Psoas muscle (tissue), 8 donors: ENCODE data around the gene MTHFSD. TPM values are rescaled to one million over a fixed set of nuclear protein-coding genes. Genes with fewer than 3 reads are reported as not detected.

Experiments
- ATAC-seq, 4 donors: fragments of 200-7000 bp; cut with Tn5 transposase; one replicate each; pipeline ENCODE4 v1.9.1; 2020; ENCODE audit warnings: moderate library complexity in 3 of 4, mild to moderate bottlenecking in 2 of 4
- DNase-seq, 2 donors: peaks; one replicate each; pipeline ENCODE4 v3.0.0-alpha.2; 2020
- H3K27ac ChIP-seq: fragments of 200-600 bp; one replicate; pipeline ENCODE4 v1.8.0; 2022
- H3K27me3 ChIP-seq, 3 donors: fragments of 200-600 bp in 1 of 3; one replicate each; pipeline versions ENCODE4 v1.6.1 to v1.8.0; 2013 to 2022; ENCODE audit warnings: low read length in 2 of 3, mild to moderate bottlenecking in 2 of 3, moderate library complexity in 1 of 3; ENCODE audit not compliant: insufficient read depth in 3 of 3
- H3K36me3 ChIP-seq, 2 donors: fragments of 200-600 bp in 1 of 2; one replicate each; pipeline versions ENCODE4 v1.6.1 to v1.8.0; 2013 to 2022; ENCODE audit warnings: low read depth in 1 of 2, mild to moderate bottlenecking in 1 of 2, moderate library complexity in 1 of 2; ENCODE audit not compliant: insufficient read depth in 1 of 2
- H3K4me1 ChIP-seq: fragments of 200-600 bp; one replicate; pipeline ENCODE4 v1.8.0; 2022
- H3K4me3 ChIP-seq: fragments of 200-600 bp; one replicate; pipeline ENCODE4 v1.8.0; 2022; ENCODE audit warnings: mild to moderate bottlenecking
- H3K9me3 ChIP-seq: fragments of 200-600 bp; one replicate; pipeline ENCODE4 v1.8.0; 2022
- WGBS, 3 donors: extraction: QIAGEN DNeasy Blood & Tissue Kit; methylation state at CpG; one replicate each; pipeline versions ENCODE4 v1.1.6 to v1.1.7; 2013; 5-methylcytosine and 5-hydroxymethylcytosine counted together
- intact Hi-C, 2 donors: fragments of 100-400 bp; cut with DNase I; formaldehyde crosslinking; loops; one replicate each; pipeline versions ENCODE4 v1.11.0 to v1.14.2; 2022
- polyA plus RNA-seq, 3 donors: library from polyadenylated mRNA; stranded (reverse); fragments of 200-250 nt; gene quantifications; one replicate each; pipeline ENCODE4 v1.2.3, GENCODE V29; 2013
- total RNA-seq, 4 donors: library from RNA; stranded (reverse); fragmentation: NEBNext Ultra II Directional in 2 of 4; extraction: Animal tissue kit (Norgen Biotek cat#: 25700) in 2 of 4; gene quantifications; one replicate each; pipeline versions ENCODE4 v1.2.1 to v1.2.4, GENCODE V29; 2021 to 2023
- TF ChIP-seq, protein P1 (sequence below): fragments of 200-600 bp; IDR thresholded peaks from one replicate; pipeline ENCODE4 v1.8.0; 2022; ENCODE audit warnings: antibody characterized with exemption
- donor health status: healthy with polysubstance abuse.
- donor health status: DM: no; HTN: no; CAD: no; lungs with moderate emphysema.
- donor health status: Bipolar disorder and iron deficiency.
- donor health status: healthy.
- donor health status: DM: yes; HTN: yes; CAD: no.
- donor health status: DM: no; HTN: no; CAD: no.
- donor health status: DM: no; HTN: no; CAD: no.
- donor health status: DM: yes; HTN: yes; CAD: no.

Gene MTHFSD
- total and polyA plus RNA-seq, 7 donors, result 4.3 to 16.0 (median 8.1) TPM

DNA sequence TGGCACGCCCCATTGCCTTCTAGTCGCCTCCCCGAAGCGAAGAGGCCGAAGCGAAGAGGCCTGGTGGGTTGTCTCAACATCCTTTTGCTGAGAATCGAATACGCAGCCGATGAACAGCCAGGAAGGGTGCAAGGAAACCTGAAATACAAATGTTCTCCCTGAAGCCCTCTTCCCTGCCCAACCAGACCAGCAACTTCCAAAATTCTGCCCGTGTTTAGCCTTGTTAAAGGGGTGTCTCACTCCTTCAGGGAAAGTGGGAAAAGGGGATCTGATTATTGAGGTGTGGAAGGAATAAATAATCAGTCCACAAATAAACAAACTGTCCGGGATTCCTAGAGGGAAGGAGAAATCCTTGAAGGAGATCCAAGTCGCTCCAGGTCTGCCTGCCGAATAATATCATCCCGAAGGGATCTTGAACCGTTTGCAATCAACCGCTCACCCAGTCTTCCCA lies 10.2 kb upstream of the MTHFSD start:
- Histone ChIP-seq H3K9me3 (no peaks in the 10 kb centered on the region), H3K4me1 (peaks cover 5% of the 10 kb centered on the region), H3K36me3 (no peaks in the 10 kb centered on the region), H3K4me3 (no peak overlapping the region), H3K27me3 (peaks cover 3 to 81% (median 34%) of the 10 kb centered on the region in 3 donors), H3K27ac (no peak overlapping the region)
- DNase-seq (no peak), ATAC-seq (no peak)
- 29 to 36% (median 31%) methylated on average over 16 of the region's 16 CpGs for WGBS, 3 donors
- intact Hi-C loops, result no loop called here
- TF ChIP-seq, protein P1, sequence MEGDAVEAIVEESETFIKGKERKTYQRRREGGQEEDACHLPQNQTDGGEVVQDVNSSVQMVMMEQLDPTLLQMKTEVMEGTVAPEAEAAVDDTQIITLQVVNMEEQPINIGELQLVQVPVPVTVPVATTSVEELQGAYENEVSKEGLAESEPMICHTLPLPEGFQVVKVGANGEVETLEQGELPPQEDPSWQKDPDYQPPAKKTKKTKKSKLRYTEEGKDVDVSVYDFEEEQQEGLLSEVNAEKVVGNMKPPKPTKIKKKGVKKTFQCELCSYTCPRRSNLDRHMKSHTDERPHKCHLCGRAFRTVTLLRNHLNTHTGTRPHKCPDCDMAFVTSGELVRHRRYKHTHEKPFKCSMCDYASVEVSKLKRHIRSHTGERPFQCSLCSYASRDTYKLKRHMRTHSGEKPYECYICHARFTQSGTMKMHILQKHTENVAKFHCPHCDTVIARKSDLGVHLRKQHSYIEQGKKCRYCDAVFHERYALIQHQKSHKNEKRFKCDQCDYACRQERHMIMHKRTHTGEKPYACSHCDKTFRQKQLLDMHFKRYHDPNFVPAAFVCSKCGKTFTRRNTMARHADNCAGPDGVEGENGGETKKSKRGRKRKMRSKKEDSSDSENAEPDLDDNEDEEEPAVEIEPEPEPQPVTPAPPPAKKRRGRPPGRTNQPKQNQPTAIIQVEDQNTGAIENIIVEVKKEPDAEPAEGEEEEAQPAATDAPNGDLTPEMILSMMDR, result no peak

DNA sequence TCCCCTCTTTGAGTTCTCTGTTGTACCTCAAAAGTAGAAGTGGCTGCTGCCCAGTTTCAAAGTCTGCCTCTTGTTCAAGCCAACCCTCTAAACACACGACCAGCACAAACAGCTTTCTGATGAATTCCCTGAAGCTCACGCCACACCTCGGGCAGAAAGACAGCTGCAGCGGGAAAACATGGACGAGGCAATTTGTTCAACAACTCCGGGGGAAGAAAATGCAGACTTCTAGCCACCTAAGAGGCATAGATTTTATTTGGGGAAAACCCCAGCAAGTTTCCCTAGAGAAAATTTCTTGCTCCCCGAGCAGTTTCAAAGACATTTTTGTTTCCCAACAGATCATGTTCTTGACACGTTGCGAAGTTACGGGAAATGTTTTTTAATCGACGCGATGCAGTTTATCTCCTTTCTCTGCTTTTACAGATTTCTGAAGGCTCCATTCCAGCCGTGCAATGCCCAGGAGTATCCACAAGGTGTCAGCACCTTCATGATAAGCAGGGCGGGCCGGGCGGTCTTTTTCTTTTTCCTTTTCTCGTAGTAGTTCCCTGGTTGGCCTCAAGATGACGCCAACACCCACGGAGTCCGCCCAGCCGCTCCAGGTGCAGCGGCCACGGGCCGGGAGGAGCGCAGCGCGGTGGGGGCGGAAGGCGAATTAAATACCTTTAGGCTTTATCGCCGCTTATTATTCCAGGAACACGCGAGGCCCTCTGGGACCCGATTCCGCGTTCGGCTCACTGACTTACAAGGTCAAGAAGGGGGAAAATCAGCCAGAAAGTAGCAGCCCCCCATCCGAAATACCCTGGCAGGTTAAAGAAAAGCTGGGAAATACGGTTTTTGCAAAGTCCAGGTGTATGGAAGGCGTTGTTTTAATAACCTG lies 8.7 kb upstream of the MTHFSD start:
- intact Hi-C loops, result loop anchor here (1.0 to 5.0 kb wide), 5 partner anchors 496 to 715 kb away; no protein-coding TSS in a partner anchor
- H3K27ac ChIP-seq, result no peak overlapping the region
- H3K4me1 ChIP-seq, result peaks cover 5% of the 10 kb centered on the region
- H3K36me3 ChIP-seq, result no peaks in the 10 kb centered on the region
- DNase-seq, result peak; percentile 82 to 88
- TF ChIP-seq, protein P1, result peak; percentile 100
- H3K4me3 ChIP-seq, result peak overlapping the region; percentile 20
- 1% methylated on average over 41 of the region's 41 CpGs for WGBS, 3 donors
- peaks cover 3 to 74% (median 32%) of the 10 kb centered on the region in 3 donors for H3K27me3 ChIP-seq
- H3K9me3 ChIP-seq, result no peaks in the 10 kb centered on the region
- ATAC-seq, result peak; percentile 94 to 99 (median 96)

DNA sequence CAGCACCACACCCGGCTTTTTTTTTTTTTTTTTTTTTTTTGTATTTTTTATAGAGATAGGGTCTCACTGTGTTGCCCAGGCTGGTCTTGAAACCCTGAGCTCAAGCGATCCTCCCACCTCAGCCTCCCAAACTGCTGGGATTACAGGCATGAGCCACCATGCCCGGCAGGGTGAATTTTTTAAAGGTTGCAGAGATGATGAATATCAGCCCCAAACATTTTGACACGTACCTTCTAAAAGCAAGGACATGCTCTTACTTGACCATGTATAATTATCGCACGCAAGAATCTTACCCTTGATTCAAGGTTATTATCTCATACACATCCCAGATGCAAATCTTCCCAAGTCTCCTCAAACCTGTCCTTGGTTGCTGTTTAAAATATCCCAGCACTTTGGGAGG lies 7.3 kb upstream of the MTHFSD start:
- Histone ChIP-seq H3K9me3 (no peaks in the 10 kb centered on the region), H3K27ac (no peak overlapping the region), H3K27me3 (peaks cover 3 to 64% (median 25%) of the 10 kb centered on the region in 3 donors), H3K4me1 (peaks cover 5% of the 10 kb centered on the region), H3K36me3 (no peaks in the 10 kb centered on the region), H3K4me3 (no peak overlapping the region)
- DNase-seq (no peak), ATAC-seq (no peak)
- 78 to 88% (median 81%) methylated on average over 6 of the region's 6 CpGs for WGBS, 3 donors
- TF ChIP-seq, protein P1, result no peak
- intact Hi-C loops, result loop anchor here (2.0 to 5.0 kb wide), 3 partner anchors 500 to 716 kb away; no protein-coding TSS in a partner anchor

DNA sequence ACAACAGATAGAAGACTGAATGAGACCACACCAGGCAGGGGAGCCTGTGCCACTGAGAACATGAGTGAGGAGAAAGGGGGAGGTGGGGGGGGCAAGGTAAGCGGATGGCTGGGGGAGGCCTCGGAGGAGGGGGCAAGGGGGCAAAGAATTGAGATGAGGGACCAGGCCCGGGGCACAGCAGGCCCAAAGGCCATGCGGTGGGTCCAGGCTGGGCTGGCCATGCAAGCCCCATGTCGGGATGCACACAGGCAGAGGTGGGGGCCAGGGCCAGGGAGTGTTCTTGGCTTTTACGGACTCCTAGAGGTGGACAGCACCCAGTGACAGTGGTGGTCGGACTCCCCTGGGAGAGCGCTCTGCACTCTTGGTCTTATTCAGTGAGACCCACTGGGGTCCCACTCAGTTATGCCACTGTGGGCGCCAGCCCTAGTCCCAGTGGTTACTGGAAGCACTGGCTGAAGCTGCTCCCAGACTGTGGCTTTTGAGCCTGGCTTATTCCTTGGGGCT lies 4.8 kb upstream of the MTHFSD start:
- DNase-seq, result no peak
- no peaks in the 10 kb centered on the region for H3K9me3 ChIP-seq
- WGBS, 3 donors, result 78 to 94% (median 84%) methylated on average over 9 of the region's 9 CpGs
- no peak overlapping the region for H3K4me3 ChIP-seq
- H3K27ac ChIP-seq, result no peak overlapping the region
- peaks cover 3 to 39% (median 5%) of the 10 kb centered on the region in 3 donors for H3K27me3 ChIP-seq
- intact Hi-C loops, result loop anchor here in 1 of 2 donors (5.0 kb wide), 2 partner anchors 502 to 717 kb away; no protein-coding TSS in a partner anchor
- peaks cover 14% of the 10 kb centered on the region for H3K4me1 ChIP-seq
- no peak for ATAC-seq
- TF ChIP-seq, protein P1, result no peak
- H3K36me3 ChIP-seq, result no peaks in the 10 kb centered on the region
